ENCODE data around the gene ISOC2.

DNA sequence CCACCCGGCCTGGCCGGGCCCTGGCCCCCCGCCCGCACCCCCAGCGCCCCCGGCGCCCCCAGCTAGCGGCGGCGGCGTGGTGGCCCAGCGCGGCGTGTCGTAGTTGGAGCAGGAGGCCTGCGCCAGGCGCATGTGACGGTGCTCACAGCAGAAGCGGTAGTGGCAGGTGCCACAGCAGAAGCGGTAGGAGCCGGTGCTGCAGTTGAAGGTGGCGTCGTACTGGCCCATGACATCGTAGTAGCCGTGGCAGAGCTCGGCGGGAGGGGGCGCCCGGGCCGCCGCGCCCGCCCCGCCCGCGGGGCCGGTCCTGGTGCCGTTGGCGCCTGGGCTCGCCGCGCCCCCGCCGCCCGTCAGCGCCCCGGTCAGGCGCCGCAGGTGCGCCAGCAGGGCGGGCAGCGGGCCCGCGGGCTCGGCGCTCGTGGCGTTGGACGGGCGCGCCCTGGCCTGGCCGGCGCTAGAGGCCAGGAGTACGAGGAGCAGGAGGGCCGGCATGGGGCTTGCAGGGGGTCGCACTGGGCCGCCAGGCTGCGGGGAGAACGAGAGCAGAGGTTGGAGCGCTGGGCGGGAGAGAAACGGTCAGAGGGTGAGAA, 19.0 kb downstream of the ISOC2 start:
- TF ChIP-seq SP2 (IDR thresholded peaks at IDR 0.05; ENCODE audit: extremely low read depth, low read depth, low read length, poor library complexity, severe bottlenecking) (no peak), CEBPB (tag; IDR thresholded peaks at IDR 0.05) (no peak)
